ENCODE data around the gene FAAP24. TPM values are rescaled to one million over a fixed set of nuclear protein-coding genes. Genes with fewer than 3 reads are reported as not detected.
A peak's percentile ranks its signal among the peaks of the same experiment; 100 is the strongest.
"Not testable (repeated sequence)": the region's sequence is repeated elsewhere in the genome, so short reads cannot be mapped to it uniquely, and the experiment has no call there.

Gene FAAP24
- total RNA-seq, 2 experiments from 2014 or later, result 8.1 to 8.3 TPM

- Mint-ChIP-seq H3K4me1 (ENCODE audit: low read depth) (peaks cover 8% of the 10 kb centered on the region), H3K4me3 (no peak overlapping the region), H3K27ac (no peak overlapping the region), H3K9me3 (no peaks in the 10 kb centered on the region), H3K36me3 (peaks cover 9% of the 10 kb centered on the region), H3K27me3 (no peaks in the 10 kb centered on the region)
- DNase-seq, result peak; percentile 79
- intact Hi-C loops (cut with micrococcal nuclease), result no loop called here
- POLR2A ChIA-PET, result no interaction called here
- CTCF ChIA-PET, result interaction anchor here (0.6 to 2.3 kb wide), 16 partner anchors 9 to 406 kb away, joined by 3 to 13 read pairs (median 4); partner anchors contain the start of gene GPATCH1
Measured at GRCh38 chr19:32976223-32976805, 4.3 kb downstream of the FAAP24 start.

GRCh38 chr19:32977280-32977679 lies 5.2 kb downstream of the FAAP24 start:
- DNase-seq, result no peak
- Mint-ChIP-seq H3K9me3 (no peaks in the 10 kb centered on the region), H3K4me3 (no peak overlapping the region), H3K4me1 (ENCODE audit: low read depth) (peaks cover 1% of the 10 kb centered on the region), H3K27ac (no peak overlapping the region), H3K27me3 (no peaks in the 10 kb centered on the region), H3K36me3 (peaks cover 9% of the 10 kb centered on the region)
- intact Hi-C loops (cut with micrococcal nuclease), result no loop called here
- POLR2A ChIA-PET, result no interaction called here
- CTCF ChIA-PET, result interaction anchor here (1.6 to 2.0 kb wide), 2 partner anchors 27 to 147 kb away, joined by 6 to 13 read pairs; no protein-coding TSS in a partner anchor

DNA sequence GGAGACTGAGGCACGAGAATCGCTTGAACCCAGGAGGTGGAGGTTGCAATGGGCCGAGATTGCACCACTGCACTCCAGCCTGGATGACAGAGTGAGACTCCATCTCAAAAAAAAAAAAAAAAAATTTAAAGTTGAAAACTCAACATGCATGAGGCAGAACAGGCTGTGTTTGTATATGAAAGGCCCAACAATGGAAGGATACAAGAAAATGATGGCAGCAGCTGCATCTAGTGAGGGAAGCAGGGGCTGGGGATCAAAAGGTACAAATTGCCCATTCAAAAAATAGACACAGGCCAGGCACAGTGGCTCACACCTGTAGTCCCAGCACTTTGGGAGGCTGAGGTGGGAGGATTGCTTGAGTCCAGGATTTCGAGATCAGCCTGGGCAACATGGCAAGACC lies 5.8 kb downstream of the FAAP24 start:
- H3K36me3 Mint-ChIP-seq; CTCF ChIA-PET; intact Hi-C loops (cut with micrococcal nuclease); H3K27me3 Mint-ChIP-seq; H3K27ac Mint-ChIP-seq; H3K4me3 Mint-ChIP-seq; DNase-seq; H3K4me1 Mint-ChIP-seq (ENCODE audit: low read depth); H3K9me3 Mint-ChIP-seq; POLR2A ChIA-PET: not testable (repeated sequence)

GRCh38 chr19:32979807-32980206 lies 7.8 kb downstream of the FAAP24 start:
- H3K4me1 Mint-ChIP-seq (ENCODE audit: low read depth); CTCF ChIA-PET; H3K4me3 Mint-ChIP-seq; H3K36me3 Mint-ChIP-seq; intact Hi-C loops (cut with micrococcal nuclease); POLR2A ChIA-PET; DNase-seq; H3K9me3 Mint-ChIP-seq; H3K27me3 Mint-ChIP-seq; H3K27ac Mint-ChIP-seq: not testable (repeated sequence)

DNA sequence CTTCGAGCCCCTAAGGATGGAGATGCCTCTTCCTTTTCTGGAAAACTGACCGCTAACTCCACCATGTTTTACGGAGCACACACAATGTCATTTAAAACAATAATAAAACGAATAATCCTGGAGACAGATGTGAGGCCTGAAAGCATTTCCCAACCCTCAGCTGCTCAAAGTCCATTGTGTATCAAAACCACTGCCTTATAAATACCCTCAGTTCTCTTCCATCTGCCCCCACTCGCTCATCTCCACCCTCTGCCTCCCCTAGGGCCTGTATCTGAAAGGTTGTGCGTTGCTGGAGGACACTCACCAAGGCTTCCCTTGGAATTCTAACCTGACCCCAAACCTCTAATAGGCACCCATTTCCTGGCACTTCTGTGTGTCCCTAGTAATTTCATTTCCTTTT lies 10.4 kb downstream of the FAAP24 start:
- H3K27me3 Mint-ChIP-seq; DNase-seq; H3K4me3 Mint-ChIP-seq; H3K36me3 Mint-ChIP-seq; H3K4me1 Mint-ChIP-seq (ENCODE audit: low read depth); H3K27ac Mint-ChIP-seq; CTCF ChIA-PET; H3K9me3 Mint-ChIP-seq; POLR2A ChIA-PET; intact Hi-C loops (cut with micrococcal nuclease): not testable (repeated sequence)

- intact Hi-C loops (cut with micrococcal nuclease); DNase-seq; H3K4me1 Mint-ChIP-seq (ENCODE audit: low read depth); H3K27me3 Mint-ChIP-seq; H3K9me3 Mint-ChIP-seq; POLR2A ChIA-PET; H3K36me3 Mint-ChIP-seq; CTCF ChIA-PET; H3K27ac Mint-ChIP-seq; H3K4me3 Mint-ChIP-seq: not testable (repeated sequence)
Measured at GRCh38 chr19:32988254-32988653, 16.2 kb downstream of the FAAP24 start.

GRCh38 chr19:32988724-32989123 lies 16.7 kb downstream of the FAAP24 start:
- H3K4me3 Mint-ChIP-seq, result no peak overlapping the region
- POLR2A ChIA-PET, result no interaction called here
- no peaks in the 10 kb centered on the region for H3K36me3 Mint-ChIP-seq
- no peaks in the 10 kb centered on the region for H3K4me1 Mint-ChIP-seq (ENCODE audit: low read depth)
- no peak overlapping the region for H3K27ac Mint-ChIP-seq
- no peaks in the 10 kb centered on the region for H3K9me3 Mint-ChIP-seq
- CTCF ChIA-PET, result no interaction called here
- H3K27me3 Mint-ChIP-seq, result no peaks in the 10 kb centered on the region
- intact Hi-C loops (cut with micrococcal nuclease), result no loop called here
- DNase-seq, result no peak

- H3K27ac Mint-ChIP-seq; CTCF ChIA-PET; POLR2A ChIA-PET; H3K27me3 Mint-ChIP-seq; intact Hi-C loops (cut with micrococcal nuclease); H3K4me3 Mint-ChIP-seq; H3K4me1 Mint-ChIP-seq (ENCODE audit: low read depth); H3K9me3 Mint-ChIP-seq; H3K36me3 Mint-ChIP-seq; DNase-seq: not testable (repeated sequence)
Measured at GRCh38 chr19:32995966-32996365, 23.9 kb downstream of the FAAP24 start.

DNA sequence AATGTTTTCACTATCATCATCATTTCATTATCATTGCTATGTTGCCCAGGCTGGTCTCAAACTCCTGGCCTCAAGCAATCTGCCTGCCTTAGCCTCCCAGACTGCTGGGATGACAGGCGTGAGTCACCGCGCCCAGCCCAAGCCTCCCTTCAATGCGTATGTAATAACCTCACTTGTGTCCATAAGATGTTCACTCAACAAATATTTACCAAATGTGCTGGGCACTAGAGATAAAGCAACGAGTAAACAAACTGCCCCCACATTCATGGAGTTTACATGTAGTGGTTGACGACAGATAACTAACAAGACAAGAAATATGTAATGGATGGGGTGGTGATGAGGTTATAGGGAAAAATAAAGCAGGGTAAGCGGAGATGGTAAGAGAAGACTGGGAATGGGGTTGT lies 25.0 kb downstream of the FAAP24 start:
- H3K27ac Mint-ChIP-seq; DNase-seq; POLR2A ChIA-PET; H3K27me3 Mint-ChIP-seq; CTCF ChIA-PET; H3K4me1 Mint-ChIP-seq (ENCODE audit: low read depth); intact Hi-C loops (cut with micrococcal nuclease); H3K36me3 Mint-ChIP-seq; H3K9me3 Mint-ChIP-seq; H3K4me3 Mint-ChIP-seq: not testable (repeated sequence)

DNA sequence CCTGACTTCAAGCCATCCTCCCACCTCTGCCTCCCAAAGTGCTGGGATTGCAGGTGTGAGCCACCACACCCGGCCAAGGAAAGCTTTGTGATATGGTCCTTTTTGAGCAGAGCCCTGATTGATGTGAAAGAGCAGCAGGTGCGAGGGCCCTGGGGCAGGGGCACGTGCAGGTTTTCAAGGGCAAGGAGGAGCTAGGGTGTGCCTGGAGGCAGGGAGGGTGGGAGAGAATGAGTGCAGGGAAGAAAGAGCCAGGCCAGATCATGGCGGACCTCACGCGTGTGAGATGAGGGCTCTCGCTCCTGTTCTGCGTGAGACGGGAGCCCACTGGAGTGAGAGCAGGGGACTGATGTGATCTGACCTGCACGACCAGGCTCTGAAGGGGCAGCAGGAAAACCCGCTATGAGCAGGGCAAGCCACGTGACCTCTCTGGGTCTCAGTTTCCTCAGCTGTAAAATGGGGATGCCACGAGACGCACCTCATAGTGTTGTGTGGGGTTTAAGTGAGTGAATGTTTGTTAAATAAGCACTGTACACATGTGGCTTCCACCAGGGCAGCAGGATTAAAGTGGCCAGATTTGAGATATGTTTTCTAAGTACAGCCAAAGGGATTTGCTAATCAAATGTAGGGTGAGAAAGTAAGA lies 25.8 kb downstream of the FAAP24 start:
- Mint-ChIP-seq H3K27ac (no peak overlapping the region), H3K4me3 (no peak overlapping the region), H3K4me1 (ENCODE audit: low read depth) (peaks cover 7% of the 10 kb centered on the region), H3K9me3 (no peaks in the 10 kb centered on the region), H3K36me3 (no peaks in the 10 kb centered on the region), H3K27me3 (no peaks in the 10 kb centered on the region)
- DNase-seq, result no peak
- CTCF ChIA-PET, result no interaction called here
- intact Hi-C loops (cut with micrococcal nuclease), result no loop called here
- POLR2A ChIA-PET, result no interaction called here

GRCh38 chr19:32998722-32999121 lies 26.7 kb downstream of the FAAP24 start:
- CTCF ChIA-PET, result no interaction called here
- Mint-ChIP-seq H3K27me3 (no peaks in the 10 kb centered on the region), H3K9me3 (no peaks in the 10 kb centered on the region), H3K36me3 (no peaks in the 10 kb centered on the region), H3K4me1 (ENCODE audit: low read depth) (peaks cover 7% of the 10 kb centered on the region), H3K27ac (no peak overlapping the region), H3K4me3 (no peak overlapping the region)
- POLR2A ChIA-PET, result no interaction called here
- intact Hi-C loops (cut with micrococcal nuclease), result no loop called here
- DNase-seq, result no peak

GRCh38 chr19:33000510-33000909 lies 28.5 kb downstream of the FAAP24 start:
- POLR2A ChIA-PET, result no interaction called here
- CTCF ChIA-PET, result no interaction called here
- DNase-seq, result peak; percentile 18
- H3K4me1 Mint-ChIP-seq (ENCODE audit: low read depth), result peaks cover 7% of the 10 kb centered on the region
- intact Hi-C loops (cut with micrococcal nuclease), result no loop called here
- H3K27me3 Mint-ChIP-seq, result no peaks in the 10 kb centered on the region
- no peaks in the 10 kb centered on the region for H3K36me3 Mint-ChIP-seq
- H3K27ac Mint-ChIP-seq, result no peak overlapping the region
- no peaks in the 10 kb centered on the region for H3K9me3 Mint-ChIP-seq
- no peak overlapping the region for H3K4me3 Mint-ChIP-seq

DNA sequence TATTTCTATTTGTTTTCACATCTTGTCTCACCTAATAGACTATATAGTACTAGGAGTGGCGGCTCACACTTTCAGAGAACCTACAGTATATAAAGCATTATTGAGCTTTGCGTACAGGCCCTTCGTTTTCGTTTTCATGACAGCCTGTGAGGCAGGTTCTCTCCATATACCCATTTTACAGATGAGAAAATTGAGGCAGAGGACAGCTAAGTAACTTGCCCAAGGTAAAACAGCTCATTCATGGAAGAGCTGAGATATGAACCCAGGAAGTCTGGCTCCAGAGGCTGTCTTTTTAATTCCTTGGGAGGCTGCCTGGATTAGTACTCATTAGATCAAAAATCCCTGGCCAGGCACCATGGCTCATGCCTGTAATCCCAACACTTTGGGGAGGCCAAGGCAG lies 28.9 kb downstream of the FAAP24 start:
- Mint-ChIP-seq H3K4me1 (ENCODE audit: low read depth) (peaks cover 7% of the 10 kb centered on the region), H3K27me3 (no peaks in the 10 kb centered on the region), H3K9me3 (no peaks in the 10 kb centered on the region), H3K4me3 (no peak overlapping the region), H3K27ac (no peak overlapping the region), H3K36me3 (no peaks in the 10 kb centered on the region)
- ChIA-PET CTCF (no interaction called here), POLR2A (no interaction called here)
- no peak for DNase-seq
- intact Hi-C loops (cut with micrococcal nuclease), result no loop called here

All from activated CD4-positive, alpha-beta memory T cell treated with anti-CD3 and anti-CD28 coated beads for 36 hours (primary cell).